ENCODE measurements around the gene BMPER.
A peak's percentile ranks its signal among the peaks of the same experiment; 100 is the strongest.

Gene BMPER

DNA sequence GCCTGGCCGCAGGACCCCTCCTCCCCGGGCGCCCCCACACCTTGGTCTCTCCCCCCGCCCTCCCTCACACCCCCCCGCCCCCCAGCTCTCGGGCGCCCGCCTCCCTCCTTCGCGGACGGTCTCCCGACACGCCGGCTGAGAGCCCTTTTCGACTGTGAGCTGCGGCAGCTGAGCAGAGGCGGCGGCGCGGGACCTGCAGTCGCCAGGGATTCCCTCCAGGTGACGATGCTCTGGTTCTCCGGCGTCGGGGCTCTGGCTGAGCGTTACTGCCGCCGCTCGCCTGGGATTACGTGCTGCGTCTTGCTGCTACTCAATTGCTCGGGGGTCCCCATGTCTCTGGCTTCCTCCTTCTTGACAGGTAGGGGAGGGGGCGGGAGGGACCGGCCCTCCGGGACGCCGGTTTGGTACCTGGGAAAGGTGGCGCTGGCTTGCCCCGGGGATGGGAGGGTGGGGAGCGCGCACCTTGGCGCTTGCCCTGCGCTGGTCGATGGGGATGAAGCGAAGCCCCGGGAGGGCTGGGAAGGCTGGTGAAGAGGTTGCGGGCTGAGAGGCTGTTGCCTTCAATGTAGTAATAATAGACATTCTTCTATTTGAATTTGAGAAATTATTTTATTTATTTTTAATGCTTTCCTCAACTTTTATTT is at the start of gene BMPER:
Gene BMPER (plus strand): TSS at position 151 of the 644 bp plus-strand sequence. CDS start 75 bp downstream, at position 226.
- DNase-seq (ENCODE audit: low read depth, low spot score): no peak

DNA sequence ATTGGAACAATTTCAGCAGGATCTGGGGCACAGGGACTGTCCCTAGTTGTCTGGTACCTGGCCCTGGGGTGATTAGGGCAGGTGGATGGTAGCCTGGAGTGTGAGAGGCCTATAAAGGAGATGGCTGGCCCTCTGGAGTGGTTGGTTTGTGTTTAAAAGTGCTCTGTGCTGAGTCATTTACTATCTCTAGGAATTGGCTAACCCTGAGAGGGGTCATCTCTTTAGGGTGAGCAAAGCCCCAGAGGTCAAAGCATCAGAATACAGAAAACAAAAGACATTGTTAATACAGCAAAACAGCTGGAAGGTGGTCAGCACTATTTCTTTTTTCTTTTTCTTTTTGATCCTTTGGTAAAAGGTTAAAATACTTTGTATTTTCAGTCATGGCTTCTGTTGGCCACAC is 43.4 kb upstream of the BMPER start:
- DNase-seq (ENCODE audit: low read depth, low spot score): no peak

DNA sequence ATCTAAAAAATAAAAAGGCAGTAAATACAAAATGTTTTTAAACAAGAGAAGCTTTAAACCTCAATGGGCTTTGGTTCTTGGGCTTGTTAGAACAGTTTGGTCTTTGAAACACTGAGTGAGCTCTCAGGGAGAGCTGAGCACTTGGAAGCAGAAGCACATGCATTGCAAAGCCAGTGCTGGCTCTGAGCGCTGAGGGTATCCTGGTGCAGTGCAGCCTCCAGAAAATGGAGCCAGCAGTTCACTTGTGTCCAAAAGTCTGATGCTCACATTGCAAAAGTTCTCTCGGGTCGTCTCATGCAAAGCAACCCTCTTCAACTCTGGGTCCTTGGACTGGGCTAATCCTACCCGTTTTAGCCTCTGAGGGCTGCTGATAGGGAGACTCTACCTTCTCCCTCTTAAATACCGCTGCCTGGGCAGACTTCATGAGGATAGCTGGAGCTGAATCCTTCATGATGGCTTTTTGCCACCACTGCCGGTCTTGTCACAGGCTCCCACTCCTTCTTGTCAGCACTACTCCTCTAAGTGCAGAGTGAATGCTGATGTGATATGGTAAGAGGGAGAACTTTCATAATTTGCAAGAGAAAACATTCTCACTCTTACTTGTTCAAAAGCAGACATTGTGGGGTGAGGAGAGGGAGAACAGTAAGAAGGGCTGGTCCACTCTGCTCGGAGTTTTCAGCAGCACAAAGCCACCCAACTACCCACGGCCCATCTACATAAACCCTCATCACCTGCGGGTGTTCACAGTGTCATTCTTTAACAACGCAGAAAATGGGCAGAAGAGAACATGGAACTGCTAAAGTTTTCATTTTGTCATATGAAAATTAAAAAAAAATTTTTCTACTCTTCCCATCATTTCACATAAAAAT is 42.2 kb upstream of the BMPER start:
- no peak for DNase-seq (ENCODE audit: low read depth, low spot score)

DNA sequence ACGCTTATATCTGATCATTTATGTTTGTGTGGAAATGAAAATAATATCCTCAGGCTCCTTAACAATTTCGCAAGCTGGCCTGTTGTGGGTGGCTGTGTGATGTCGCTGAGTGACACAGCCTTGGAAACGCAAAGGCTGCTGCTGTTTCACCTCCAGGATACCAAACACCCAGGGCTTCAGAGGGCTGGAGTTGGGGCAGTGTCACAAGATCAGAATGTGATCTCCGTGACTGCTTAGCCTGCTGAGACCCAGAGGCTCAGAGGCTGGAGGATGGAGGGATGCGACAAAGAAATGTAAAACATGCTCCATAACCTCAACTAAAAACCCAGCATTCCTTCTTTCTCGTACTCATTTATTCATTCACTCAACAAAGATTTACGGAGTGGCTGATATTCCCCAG is 37.2 kb upstream of the BMPER start:
- DNase-seq (ENCODE audit: low read depth, low spot score): no peak

DNA sequence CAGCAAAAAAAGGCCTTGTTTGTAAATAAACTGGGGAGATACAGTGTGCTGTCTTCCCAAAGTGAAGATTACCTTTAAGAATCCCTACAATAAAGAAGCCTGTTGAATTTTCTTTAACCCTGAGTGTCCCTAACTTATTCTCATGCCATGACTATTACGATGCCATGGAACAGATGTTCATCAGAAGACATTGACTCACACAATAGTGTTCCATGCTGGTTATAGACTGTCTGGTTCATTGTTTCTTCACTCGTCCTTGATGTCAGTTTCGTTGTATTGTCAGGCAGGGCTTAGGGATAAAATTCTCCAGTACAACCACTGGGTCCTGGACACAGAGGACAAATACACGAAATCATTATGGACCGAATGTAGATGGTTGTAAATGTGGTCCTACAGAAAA is 36.2 kb upstream of the BMPER start:
- no peak for DNase-seq (ENCODE audit: low read depth, low spot score)

DNA sequence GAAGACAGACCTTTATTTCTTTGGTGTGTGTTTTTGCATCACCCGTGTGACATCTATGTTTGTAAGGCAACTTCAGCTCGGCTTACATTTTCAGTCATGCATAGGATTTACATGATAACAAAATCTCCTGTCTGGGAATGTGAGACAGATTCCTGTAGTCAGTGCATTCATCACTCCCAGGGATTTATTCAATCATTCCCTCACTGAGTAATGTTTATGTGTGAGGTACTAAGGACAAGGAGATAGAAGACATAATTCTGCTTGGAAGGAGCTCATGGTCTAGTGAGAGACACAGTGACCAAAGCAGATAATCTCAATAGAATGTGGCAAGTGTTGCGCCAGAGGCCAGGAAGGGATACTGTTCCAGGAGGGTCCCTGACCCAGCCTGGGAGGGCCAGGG is 35.2 kb upstream of the BMPER start:
- no peak for DNase-seq (ENCODE audit: low read depth, low spot score)

DNA sequence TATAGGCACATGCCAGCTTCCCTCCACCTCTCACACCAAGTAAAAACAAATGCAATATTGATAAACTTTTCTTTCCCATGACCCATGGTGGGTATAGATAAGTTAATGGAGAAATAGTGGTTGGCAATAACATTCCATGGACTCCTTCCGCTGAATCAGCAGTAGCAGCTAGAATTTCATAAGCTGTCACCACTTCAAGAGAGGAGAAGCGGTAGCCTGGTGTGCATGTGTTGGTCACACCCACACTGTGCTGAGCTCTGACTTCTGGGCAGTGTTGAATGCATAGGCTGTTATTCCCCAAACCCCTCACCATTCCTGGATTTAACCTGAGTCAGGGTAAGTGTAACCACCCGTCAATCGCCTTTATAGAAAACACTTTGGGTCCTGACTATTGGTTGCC is 32.5 kb upstream of the BMPER start:
- DNase-seq (ENCODE audit: low read depth, low spot score): no peak

DNA sequence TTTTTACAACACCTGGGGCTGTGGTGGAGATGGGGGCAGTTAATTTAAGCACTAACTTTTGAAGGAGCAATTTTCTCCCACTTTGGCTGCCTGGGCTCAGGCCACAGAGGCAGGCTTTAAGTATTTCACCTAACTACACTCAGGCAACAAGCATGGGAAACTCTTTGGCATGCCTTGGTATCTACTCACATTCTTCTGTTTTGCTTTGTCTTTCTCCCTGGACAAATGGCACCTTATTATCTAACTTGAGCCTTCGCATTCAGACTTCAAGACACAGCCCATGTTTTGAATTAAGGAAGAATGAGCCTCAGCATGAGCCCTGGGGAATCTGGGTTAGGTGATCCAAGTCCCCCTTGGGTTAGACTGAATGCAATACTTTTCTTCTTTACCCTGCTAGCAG is 31.8 kb upstream of the BMPER start:
- no peak for DNase-seq (ENCODE audit: low read depth, low spot score)

DNA sequence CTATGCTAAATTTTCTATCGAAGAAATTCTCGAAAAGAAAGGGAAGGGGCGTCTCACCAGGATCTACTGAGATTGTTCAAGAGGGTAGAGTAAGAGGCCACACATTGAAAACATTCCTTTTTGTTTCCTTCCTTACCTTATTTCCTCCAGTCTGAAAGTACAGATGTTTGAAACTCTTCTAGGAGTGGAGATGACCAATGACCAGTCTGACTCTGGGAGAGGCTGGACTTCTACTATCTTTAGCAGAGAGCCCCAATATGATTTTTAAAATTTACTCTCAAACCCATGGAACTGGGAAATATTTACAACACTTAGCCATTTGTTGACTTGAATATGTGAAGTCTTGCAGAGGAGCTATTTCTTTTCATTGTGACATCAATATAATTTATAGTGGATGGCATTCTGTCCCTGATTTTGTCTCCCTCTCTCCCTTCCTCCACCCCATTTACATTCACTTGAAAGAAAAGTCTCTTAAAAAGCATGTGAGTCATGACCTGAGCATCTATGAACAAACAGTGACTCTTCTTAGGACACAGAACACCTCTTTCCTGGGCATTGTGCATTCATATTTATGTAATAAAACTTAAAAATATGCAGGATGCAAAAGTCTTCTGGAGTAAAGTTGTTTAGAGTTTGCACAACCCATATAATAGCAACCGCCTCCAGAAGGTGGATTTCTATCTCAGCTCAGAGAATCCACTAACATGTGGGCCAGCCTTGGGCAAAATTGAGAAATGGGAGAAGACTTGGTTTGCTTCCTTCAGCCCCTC is 31.2 kb upstream of the BMPER start:
- DNase-seq (ENCODE audit: low read depth, low spot score): no peak

DNA sequence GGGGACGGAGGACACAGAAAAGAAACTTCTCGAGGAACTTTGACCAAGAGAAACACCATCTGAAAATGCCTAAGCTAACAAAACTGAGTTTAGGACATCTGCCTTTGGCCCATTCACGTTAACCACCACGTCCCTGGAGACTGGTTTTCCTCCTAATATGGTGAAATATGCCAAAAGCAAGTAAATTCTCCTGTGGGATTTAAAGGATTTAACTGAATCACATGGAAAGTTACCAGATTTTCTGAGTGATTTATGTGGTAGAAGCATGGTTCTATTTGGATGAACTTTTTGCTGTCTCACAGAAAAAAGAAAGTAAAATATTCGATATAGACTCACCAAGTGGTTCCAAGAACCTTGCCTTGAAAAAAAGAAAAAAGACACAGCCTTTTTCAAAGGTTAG is 30.4 kb upstream of the BMPER start:
- DNase-seq (ENCODE audit: low read depth, low spot score): peak; percentile 44

DNA sequence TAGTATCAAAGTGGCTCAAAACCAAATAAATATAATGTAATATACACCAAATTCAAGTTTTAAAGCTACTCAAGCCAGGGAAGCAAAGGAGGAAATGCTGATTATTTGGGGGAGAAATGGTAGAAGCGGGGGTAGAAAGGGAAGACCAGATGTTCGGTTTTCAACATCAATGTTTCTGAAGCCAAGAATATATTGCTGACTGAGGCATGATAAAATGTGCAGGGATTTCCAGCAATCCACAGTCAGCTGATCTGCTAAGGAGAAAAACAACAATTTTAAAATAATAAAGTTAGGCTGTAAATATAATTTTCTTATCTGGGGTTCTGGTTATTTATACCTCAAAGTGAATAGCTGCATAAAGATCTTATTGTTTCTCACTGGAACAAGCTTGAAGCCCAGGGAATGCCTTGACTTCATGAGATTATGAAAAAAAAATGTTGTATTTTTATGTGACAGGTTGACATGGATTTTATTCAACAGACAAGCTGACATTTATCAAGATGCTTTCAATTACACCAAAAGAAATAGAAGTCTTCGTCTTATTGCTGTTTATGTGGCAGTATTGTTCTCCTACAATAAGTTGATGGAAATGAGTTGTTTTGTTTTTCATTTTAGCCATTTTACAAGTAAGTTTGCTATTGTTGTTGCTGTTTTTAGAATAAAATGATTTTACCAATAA is 28.6 kb upstream of the BMPER start:
- no peak for DNase-seq (ENCODE audit: low read depth, low spot score)

DNA sequence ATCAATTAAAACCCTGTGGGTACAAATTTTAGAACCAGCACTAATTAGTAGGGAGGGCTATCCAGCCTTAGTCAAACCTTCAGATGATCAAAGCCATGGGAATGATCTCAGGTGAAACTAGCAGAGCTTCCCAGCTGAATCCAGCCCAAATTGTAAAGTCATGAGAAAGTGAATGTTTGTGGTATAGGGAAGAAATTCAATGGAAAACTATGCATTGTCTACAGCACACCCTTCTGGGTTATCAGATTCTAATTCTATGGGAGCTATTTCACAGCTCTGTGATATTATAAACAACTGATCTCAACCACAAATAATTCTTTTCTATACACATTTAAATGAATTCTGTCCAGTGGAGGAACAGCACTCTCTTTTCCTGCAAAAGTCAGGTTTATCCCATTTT is 24.6 kb upstream of the BMPER start:
- no peak for DNase-seq (ENCODE audit: low read depth, low spot score)

DNA sequence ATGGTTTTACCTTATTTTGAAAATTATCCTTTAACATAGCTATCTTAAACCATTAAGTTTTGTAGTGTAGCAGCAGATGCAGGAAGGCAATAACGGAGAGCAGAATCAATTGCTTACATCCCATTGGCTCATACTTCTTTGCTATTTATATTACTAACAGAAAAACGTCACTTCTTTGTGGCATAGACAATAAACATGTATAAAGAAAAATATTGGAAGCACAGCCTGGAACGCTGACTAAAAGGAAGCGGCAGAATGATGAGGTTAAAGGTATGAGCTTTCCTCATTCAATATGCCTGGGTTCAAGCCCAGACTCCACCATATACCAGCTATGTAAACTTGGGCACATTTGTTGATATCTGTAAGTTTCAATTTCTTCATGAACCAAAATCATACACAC is 24.0 kb upstream of the BMPER start:
- DNase-seq (ENCODE audit: low read depth, low spot score): no peak

DNA sequence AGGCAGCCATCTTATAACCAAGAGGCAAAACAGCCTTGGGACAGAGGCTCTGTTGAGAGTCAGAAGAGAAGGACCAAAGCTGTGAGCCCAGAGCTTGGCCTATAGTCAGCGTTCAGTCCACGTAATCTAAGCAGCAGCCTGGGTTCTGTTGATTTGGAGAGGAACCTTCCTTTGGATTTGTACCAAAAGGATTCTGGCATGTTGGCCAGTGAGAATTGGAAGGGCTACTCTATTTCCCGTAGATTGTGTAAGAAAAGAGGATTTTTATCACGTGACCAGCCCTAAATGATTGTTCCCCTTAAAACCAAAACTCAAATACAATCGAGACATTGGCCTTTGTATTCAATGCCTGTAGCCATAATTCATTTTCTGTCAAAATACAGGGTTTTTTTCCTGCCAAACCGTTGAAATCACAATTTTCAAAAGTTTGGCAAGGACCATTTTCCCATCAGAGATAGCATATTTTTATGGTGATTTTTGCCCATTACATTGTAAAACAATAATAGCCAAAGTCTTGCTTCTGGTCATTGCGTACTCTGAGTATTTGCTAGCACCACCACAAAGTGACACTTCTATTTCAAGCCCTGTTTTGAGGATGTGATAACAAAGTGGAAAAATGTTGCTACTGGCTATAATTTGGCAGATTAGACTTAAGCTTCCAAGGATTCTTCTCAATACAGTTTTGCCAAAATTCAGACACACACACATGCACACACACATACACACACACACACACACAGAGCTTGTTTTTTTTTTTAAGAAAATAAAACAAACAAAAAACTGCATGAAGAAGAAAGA is 23.1 kb upstream of the BMPER start:
- DNase-seq (ENCODE audit: low read depth, low spot score): no peak

DNA sequence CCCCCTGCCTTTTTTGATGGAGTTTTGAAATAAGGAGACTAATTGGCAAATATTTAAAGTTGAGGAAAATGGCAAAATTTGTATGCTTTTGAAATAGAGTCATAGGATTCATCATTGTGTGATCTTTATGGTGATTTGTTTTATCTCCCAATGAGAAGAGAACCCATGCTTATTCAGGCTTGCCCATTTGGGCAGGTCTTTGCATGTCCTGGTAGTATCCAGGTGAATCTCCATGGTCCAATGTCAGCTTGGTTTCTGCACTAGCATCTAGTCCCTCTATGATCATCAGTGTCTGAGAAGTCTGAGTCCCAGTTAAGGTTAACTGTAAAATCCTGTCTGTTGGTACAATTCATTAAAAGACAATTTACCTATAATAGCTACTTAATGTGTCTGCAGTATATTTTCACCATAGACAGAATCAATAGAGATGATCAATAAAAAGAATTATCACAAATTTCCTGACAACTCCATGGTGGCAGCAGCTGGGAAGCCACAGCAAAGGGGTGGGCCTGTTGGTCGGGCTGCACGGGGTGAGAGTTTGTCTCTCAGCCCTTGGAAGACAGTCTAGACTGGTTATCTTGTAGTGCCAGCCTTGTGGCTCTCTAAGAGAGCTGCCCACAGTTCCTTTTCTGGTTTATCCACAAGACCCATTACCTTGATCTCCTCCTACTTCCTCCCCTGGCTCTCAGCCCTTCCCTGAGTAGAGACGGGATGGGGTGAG is 22.2 kb upstream of the BMPER start:
- DNase-seq (ENCODE audit: low read depth, low spot score): no peak

DNA sequence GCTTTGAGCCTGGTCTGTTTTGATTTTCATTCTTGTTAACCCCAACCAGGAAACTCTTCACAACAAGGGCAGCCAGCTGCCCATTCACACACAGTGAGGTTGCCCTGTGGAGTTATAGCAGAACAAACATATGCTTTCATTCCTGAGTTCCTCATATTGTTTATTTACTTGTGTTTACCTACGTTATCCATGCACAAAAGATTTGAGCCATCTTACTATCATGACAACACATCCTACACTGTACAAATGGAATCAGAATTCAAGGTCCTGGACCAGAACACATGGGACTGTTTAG is 21.7 kb upstream of the BMPER start:
- no peak for DNase-seq (ENCODE audit: low read depth, low spot score)

DNA sequence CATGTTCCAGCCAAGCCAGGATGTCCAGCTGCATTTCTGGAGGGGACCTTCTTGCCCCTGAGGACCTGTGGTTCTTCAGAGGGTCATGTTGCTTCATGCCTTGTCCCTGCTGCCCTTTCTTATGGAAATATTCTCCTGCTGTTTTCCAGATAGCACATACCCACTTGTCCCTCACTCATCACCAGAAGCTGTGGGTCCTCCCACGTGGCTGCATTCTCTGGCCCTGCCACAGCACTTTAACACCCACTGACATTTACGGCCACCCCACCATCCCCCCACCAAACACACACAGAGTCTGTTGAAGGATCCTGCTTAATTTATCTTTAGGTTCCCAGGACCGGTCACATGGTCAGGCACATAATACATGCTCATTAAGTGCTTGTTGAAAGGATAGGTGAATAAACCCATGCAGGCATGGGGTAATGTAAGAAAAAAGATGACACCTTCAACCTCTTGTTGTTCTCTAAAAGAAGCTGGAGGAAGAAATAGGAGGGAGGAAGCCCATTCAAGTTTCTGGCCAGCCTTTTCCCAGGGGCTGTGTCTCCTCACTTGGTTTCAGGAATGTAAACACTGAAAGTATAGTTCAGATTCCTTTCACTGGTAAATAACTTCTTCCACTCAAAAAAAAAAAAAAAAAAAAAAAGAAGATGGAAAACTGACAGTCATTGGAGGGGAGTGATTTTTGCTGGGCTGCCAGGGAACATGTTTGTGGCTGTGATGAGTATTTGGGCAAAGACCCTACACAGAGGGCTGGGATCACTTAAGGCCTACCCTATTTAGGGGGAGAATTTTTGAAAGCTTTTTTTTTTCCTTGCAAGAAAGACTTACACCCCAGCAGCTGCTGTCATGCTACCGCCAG is 19.8 kb upstream of the BMPER start:
- no peak for DNase-seq (ENCODE audit: low read depth, low spot score)

DNA sequence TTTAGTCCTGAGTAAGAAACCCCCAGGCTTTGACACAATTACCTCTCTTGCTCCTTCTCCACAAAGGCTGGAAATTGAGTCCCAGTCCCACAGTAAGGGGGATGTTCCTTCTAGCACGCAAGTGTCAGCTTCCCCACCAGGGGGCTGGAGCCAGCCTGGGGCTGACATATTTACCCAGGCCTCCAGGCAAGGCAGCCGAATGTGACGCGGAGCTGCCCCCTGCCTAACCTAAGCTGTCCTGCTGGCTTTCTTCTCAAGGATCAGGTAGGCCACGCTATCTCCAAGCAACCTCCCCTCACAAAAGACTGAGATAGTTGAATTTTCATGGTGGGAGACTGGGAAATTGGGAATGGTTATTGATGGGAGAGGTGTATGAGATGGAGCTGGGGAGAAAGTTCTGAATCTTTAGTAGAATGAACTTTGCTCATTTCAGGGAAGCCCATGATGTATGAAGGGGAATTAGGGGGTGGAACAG is 19.2 kb upstream of the BMPER start:
- DNase-seq (ENCODE audit: low read depth, low spot score): no peak

DNA sequence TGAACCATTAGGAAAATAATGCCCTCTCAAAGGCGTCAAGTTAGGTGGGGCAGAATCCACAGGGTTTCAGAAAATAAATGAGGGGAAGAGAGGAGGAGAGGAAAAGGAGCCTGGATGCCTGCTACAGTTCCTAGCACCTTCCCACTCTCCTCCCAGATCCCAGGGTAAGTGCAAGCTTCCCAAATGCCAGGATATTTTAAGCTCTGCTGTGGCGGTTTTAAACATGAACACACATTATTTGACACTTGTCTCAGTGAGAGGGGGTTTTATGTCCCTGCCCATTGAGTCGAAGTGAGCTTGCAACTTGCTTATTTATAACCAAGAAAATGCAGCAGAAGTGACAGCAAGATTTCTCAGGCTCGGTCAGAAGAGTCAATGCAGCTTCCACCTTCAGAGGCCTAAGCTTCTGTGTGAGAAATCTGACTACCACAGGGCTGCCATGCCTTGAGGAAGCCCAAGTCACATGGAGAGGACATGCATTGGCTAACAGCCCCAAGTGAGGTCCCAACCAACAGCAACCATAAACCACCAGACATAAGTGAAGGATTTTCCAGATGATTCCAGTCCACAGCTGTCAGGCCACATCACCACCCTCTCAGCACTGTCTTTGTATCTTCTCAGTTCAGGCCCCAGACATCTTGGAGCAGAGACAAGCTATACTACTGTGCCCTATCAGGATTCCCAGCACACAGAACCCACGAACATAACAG is 17.9 kb upstream of the BMPER start:
- no peak for DNase-seq (ENCODE audit: low read depth, low spot score)
